PFSK-1 (cell line): ENCODE results near the gene SPG7.

Experiments
- FOXP2 ChIP-seq: optimal IDR thresholded peaks from 2 replicates; pipeline ENCODE3; 2011; ENCODE audit warnings: borderline replicate concordance, control low read depth, inconsistent platforms; ENCODE audit not compliant: insufficient read depth; ENCODE audit errors: extremely low read length, extremely low read depth
- POLR2AphosphoS5 ChIP-seq: IDR thresholded peaks from 2 replicates; pipeline ENCODE4 v1.6.1; 2012; ENCODE audit warnings: low read depth, mild to moderate bottlenecking, control low read depth, low read length, moderate library complexity
- SIN3A ChIP-seq: IDR thresholded peaks from 2 replicates; pipeline ENCODE4 v1.6.1; 2012; ENCODE audit warnings: mild to moderate bottlenecking, low read length, moderate library complexity, borderline replicate concordance; ENCODE audit not compliant: insufficient read depth
- TAF1 ChIP-seq: IDR thresholded peaks from 2 replicates; pipeline ENCODE4 v1.6.1; 2012; ENCODE audit warnings: low read length, control low read depth, borderline replicate concordance; ENCODE audit not compliant: insufficient read depth
- TF ChIP-seq, protein P1 (sequence below), 2 experiments: IDR thresholded peaks; 2 replicates each; pipeline versions ENCODE4 v1.6.1 to v1.8.0; 2011 to 2012; ENCODE audit warnings: low read depth in 2 of 2, low read length in 2 of 2, control low read depth in 1 of 2, inconsistent platforms in 1 of 2, mild to moderate bottlenecking in 1 of 2, moderate library complexity in 1 of 2; ENCODE audit not compliant: insufficient read depth in 1 of 2

SPG7 gene

DNA sequence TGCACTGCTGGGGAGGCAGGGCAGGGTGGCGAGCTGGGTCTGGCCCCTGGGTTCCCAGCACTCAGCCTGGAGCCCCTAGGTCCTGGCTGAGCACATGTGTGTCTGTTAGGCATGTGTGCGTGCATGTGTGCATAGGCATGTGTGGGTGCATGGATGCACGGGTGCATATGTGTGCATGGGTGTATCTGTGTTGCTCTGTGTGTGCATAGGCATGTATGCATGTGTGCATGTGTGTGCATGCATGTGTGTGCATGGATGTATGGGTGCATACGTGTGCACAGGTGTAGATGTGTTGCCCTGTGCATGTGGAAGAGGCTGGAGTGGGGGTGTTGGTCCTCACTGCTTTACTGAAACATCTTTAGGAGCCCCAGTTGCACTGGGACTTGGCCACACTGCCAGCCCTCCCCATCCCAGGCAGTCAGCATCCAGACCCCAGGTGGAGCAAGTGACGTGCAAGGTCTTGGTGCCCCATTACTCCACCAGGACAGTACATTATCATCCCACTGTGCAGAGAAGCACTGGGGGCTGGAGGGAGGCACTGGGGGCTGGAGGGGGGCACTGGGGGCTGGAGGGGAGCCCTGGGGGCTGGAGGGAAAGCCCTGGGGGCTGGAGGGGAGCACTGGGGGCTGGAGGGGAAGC is 94.9 kb downstream of the SPG7 start:
- TF ChIP-seq SIN3A, result no peak
- TF ChIP-seq, protein P1, sequence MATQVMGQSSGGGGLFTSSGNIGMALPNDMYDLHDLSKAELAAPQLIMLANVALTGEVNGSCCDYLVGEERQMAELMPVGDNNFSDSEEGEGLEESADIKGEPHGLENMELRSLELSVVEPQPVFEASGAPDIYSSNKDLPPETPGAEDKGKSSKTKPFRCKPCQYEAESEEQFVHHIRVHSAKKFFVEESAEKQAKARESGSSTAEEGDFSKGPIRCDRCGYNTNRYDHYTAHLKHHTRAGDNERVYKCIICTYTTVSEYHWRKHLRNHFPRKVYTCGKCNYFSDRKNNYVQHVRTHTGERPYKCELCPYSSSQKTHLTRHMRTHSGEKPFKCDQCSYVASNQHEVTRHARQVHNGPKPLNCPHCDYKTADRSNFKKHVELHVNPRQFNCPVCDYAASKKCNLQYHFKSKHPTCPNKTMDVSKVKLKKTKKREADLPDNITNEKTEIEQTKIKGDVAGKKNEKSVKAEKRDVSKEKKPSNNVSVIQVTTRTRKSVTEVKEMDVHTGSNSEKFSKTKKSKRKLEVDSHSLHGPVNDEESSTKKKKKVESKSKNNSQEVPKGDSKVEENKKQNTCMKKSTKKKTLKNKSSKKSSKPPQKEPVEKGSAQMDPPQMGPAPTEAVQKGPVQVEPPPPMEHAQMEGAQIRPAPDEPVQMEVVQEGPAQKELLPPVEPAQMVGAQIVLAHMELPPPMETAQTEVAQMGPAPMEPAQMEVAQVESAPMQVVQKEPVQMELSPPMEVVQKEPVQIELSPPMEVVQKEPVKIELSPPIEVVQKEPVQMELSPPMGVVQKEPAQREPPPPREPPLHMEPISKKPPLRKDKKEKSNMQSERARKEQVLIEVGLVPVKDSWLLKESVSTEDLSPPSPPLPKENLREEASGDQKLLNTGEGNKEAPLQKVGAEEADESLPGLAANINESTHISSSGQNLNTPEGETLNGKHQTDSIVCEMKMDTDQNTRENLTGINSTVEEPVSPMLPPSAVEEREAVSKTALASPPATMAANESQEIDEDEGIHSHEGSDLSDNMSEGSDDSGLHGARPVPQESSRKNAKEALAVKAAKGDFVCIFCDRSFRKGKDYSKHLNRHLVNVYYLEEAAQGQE (IDR thresholded peaks at IDR 0.05; ENCODE audit: insufficient read depth in 1 of 2, low read depth in 2 of 2, low read length in 2 of 2), result no peak
- TF ChIP-seq FOXP2, result no peak
- no peak for TF ChIP-seq TAF1
- no peak for TF ChIP-seq POLR2AphosphoS5

DNA sequence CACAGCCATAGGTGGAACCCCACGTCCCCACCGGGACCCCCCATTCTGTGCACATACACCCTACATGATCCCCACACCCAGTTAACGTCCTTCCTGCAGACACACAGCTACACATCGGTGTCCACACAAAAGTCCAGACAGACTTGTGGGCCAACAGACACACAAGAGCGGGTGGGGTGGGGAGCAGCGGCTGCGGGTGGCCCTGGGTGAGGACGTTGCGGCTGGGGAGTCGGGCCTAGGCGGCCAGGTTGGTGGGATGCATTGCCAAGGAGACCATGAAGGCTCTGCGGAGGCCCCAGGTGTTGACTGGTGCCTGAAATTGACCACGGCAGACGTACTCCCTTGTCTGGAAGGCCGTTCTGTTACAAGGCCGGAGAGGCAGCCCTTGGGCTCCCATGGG is 96.6 kb downstream of the SPG7 start:
- TF ChIP-seq FOXP2 (no peak), POLR2AphosphoS5 (no peak), SIN3A (no peak), TAF1 (no peak)
- TF ChIP-seq, protein P1 (IDR thresholded peaks at IDR 0.05; ENCODE audit: insufficient read depth in 1 of 2, low read depth in 2 of 2, low read length in 2 of 2), result no peak

DNA sequence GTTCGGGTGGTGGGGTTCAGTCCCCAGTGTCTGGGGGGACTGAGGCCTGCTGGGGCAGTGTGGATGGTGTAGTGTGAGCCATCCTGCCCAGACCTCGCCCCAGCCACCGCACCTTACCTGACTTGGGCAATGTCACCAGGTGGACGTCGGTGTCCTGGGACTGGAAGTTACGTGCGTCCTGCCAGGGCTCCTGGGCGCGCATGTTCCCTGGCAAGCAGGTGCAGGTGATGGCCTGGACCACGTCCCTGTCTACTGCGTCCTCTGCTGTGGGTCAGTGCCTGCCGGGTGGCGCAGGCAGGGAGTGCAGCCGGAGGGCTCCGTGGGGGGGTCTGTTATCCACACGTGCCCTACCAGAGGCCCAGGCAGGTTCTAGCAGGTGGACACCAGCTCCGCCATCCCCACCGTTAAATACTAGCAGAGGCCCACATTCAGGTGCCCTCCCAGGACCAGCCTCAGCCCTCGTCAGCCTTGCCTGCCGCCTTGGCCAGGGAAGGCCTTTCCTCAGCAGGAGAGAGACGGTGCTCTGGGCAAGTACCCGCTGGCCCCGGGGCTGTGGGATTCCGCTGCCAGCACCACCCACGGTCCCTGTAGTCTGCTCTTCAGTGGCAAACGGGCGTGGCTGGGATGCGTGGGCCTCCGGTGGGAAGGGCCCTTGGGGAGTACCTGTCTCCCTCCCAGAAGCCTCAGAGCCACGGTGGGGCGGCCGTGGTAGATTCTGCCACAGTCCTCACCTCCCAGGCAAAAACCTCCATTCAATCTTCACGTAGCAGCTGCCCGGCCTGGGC is 97.2 kb downstream of the SPG7 start:
- TF ChIP-seq TAF1 (no peak), POLR2AphosphoS5 (no peak), FOXP2 (no peak), SIN3A (no peak)
- TF ChIP-seq, protein P1 (IDR thresholded peaks at IDR 0.05; ENCODE audit: insufficient read depth in 1 of 2, low read depth in 2 of 2, low read length in 2 of 2), result no peak

DNA sequence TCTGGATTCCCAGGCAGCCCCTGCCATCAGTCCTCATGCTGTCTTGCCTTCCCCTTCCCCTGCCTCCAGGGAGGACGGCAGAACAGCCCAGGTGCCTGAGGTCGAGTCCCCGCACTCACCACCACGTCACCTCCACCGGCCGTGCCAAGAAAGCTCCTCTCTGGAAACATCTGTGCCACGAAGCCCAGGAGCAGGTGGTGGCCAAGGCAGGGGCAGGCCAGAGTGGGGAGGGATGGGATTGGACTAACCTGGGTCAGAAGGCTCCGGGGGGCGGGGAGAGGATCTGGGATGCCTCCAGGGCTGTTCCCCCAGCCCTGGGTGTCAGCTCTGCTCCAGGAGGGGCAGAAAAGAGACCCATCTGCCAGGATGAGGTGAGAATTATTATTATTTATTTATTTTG is 97.8 kb downstream of the SPG7 start:
- TF ChIP-seq, protein P1 (IDR thresholded peaks at IDR 0.05; ENCODE audit: insufficient read depth in 1 of 2, low read depth in 2 of 2, low read length in 2 of 2), result no peak
- TF ChIP-seq FOXP2 (no peak), SIN3A (no peak), TAF1 (no peak)
